Trophoblast cell (in vitro differentiated cells and primary cell): ENCODE data around the gene KY.
A peak's percentile ranks its signal among the peaks of the same experiment; 100 is the strongest.

Source experiments
- DNase-seq, 2 donors: peaks; one replicate each; pipeline ENCODE4 v3.0.0-alpha.2; 2016
- H2AFZ ChIP-seq: 2 replicates; pipeline ENCODE4 v1.6.1; 2013; ENCODE audit warnings: low read length, moderate library complexity, mild to moderate bottlenecking; ENCODE audit not compliant: insufficient read depth, poor library complexity
- H2AK5ac ChIP-seq: 2 replicates; pipeline ENCODE4 v1.6.1; 2013; ENCODE audit warnings: mild to moderate bottlenecking, low read length
- H2BK120ac ChIP-seq: 2 replicates; pipeline ENCODE4 v1.6.1; 2013; ENCODE audit warnings: low read length, mild to moderate bottlenecking, moderate library complexity; ENCODE audit not compliant: insufficient read depth, poor library complexity
- H2BK12ac ChIP-seq: 2 replicates; pipeline ENCODE4 v1.6.1; 2013; ENCODE audit warnings: mild to moderate bottlenecking, low read length, moderate library complexity
- H2BK5ac ChIP-seq: 2 replicates; pipeline ENCODE4 v1.6.1; 2013; ENCODE audit warnings: low read length, low read depth, moderate library complexity, mild to moderate bottlenecking; ENCODE audit not compliant: poor library complexity
- H3K14ac ChIP-seq: 2 replicates; pipeline ENCODE4 v1.6.1; 2013; ENCODE audit warnings: mild to moderate bottlenecking, low read length
- H3K18ac ChIP-seq: 2 replicates; pipeline ENCODE4 v1.6.1; 2013; ENCODE audit warnings: mild to moderate bottlenecking, low read length
- H3K23ac ChIP-seq: 2 replicates; pipeline ENCODE4 v1.6.1; 2013; ENCODE audit warnings: low read length
- H3K27ac ChIP-seq: 2 replicates; pipeline ENCODE4 v1.5.1; 2013; ENCODE audit warnings: low read depth, mild to moderate bottlenecking, inconsistent platforms, low read length, moderate library complexity
- H3K27me3 ChIP-seq: 2 replicates; pipeline ENCODE4 v1.6.1; 2013; ENCODE audit warnings: inconsistent platforms, mild to moderate bottlenecking, low read length, moderate library complexity; ENCODE audit not compliant: insufficient read depth
- H3K36me3 ChIP-seq, 2 experiments: 1 replicate in 1 of 2; 2 replicates in 1 of 2; pipeline ENCODE4 v1.6.1; 2013; ENCODE audit warnings: low read length in 2 of 2, mild to moderate bottlenecking in 2 of 2, moderate library complexity in 1 of 2; ENCODE audit not compliant: insufficient read depth in 2 of 2, control insufficient read depth in 1 of 2
- H3K4ac ChIP-seq: 2 replicates; pipeline ENCODE4 v1.6.1; 2013; ENCODE audit warnings: low read depth, mild to moderate bottlenecking, low read length, moderate library complexity
- H3K4me1 ChIP-seq, 2 experiments: 1 replicate in 1 of 2; 2 replicates in 1 of 2; pipeline ENCODE4 v1.6.1; 2013; ENCODE audit warnings: low read length in 2 of 2, mild to moderate bottlenecking in 2 of 2, moderate library complexity in 1 of 2; ENCODE audit not compliant: insufficient read depth in 2 of 2, control insufficient read depth in 1 of 2
- H3K4me2 ChIP-seq: 2 replicates; pipeline ENCODE4 v1.6.1; 2013; ENCODE audit warnings: inconsistent platforms, mild to moderate bottlenecking, low read length, moderate library complexity
- H3K4me3 ChIP-seq: 2 replicates; pipeline ENCODE4 v1.5.1; 2013; ENCODE audit warnings: mild to moderate bottlenecking, low read depth, low read length, inconsistent platforms
- H3K79me1 ChIP-seq: one replicate; pipeline ENCODE4 v1.6.1; 2013; ENCODE audit warnings: low read length
- H3K79me2 ChIP-seq: 2 replicates; pipeline ENCODE4 v1.6.1; 2013; ENCODE audit warnings: low read length, mild to moderate bottlenecking; ENCODE audit not compliant: control insufficient read depth, insufficient read depth, poor library complexity
- H3K9ac ChIP-seq: 2 replicates; pipeline ENCODE4 v1.6.1; 2013; ENCODE audit warnings: mild to moderate bottlenecking, low read length
- H3K9me3 ChIP-seq: 2 replicates; pipeline ENCODE4 v1.6.1; 2013; ENCODE audit warnings: low read depth, mild to moderate bottlenecking, control low read depth, inconsistent platforms, low read length; ENCODE audit not compliant: insufficient read depth
- H4K12ac ChIP-seq: 2 replicates; pipeline ENCODE4 v1.6.1; 2013; ENCODE audit warnings: low read depth, mild to moderate bottlenecking, low read length, moderate library complexity
- H4K8ac ChIP-seq: 2 replicates; pipeline ENCODE4 v1.6.1; 2013; ENCODE audit warnings: low read depth, mild to moderate bottlenecking, low read length, moderate library complexity
- H4K91ac ChIP-seq: one replicate; pipeline ENCODE4 v1.6.1; 2013; ENCODE audit warnings: low read depth, mild to moderate bottlenecking, low read length, moderate library complexity
- WGBS: extraction: QIAGEN DNeasy Blood & Tissue Kit; methylation state at CpG from one replicate; pipeline ENCODE4 v1.1.7; 2013; ENCODE audit warnings: missing lambda C conversion rate; ENCODE audit not compliant: insufficient read length, insufficient coverage; ENCODE audit errors: extremely low coverage; 5-methylcytosine and 5-hydroxymethylcytosine counted together

The KY gene

GRCh38 chr3:134667956-134668355, 17.1 kb upstream of the KY start:
- Histone ChIP-seq H3K23ac (no peak overlapping the region), H3K4me1 (peaks cover 0 to 6% of the 10 kb centered on the region in 2 experiments), H3K14ac (no peak overlapping the region), H3K79me1 (no peaks in the 10 kb centered on the region), H3K4me2 (no peak overlapping the region), H2BK120ac (no peak overlapping the region), H4K91ac (no peak overlapping the region), H3K36me3 (no peaks in the 10 kb centered on the region), H3K9ac (no peak overlapping the region), H2AFZ (no peak overlapping the region), H3K4me3 (no peak overlapping the region), H2BK5ac (no peak overlapping the region), H3K9me3 (peaks cover 4% of the 10 kb centered on the region), H2BK12ac (no peak overlapping the region), H2AK5ac (no peak overlapping the region), H4K8ac (no peak overlapping the region), H4K12ac (no peak overlapping the region), H3K27ac (no peak overlapping the region), H3K18ac (no peak overlapping the region), H3K79me2 (no peaks in the 10 kb centered on the region), H3K4ac (no peak overlapping the region), H3K27me3 (no peaks in the 10 kb centered on the region)
- WGBS = no CpG with 5 or more reads among the region's 3 CpGs
- no peak for DNase-seq

- Histone ChIP-seq H4K8ac (no peak overlapping the region), H3K79me1 (no peaks in the 10 kb centered on the region), H3K36me3 (no peaks in the 10 kb centered on the region), H3K14ac (no peak overlapping the region), H2BK120ac (no peak overlapping the region), H2AFZ (no peak overlapping the region), H3K4me2 (no peak overlapping the region), H3K4ac (no peak overlapping the region), H3K4me1 (peaks cover 0 to 6% of the 10 kb centered on the region in 2 experiments), H3K23ac (no peak overlapping the region), H4K12ac (no peak overlapping the region), H3K18ac (no peak overlapping the region), H3K4me3 (no peak overlapping the region), H3K27ac (no peak overlapping the region), H3K27me3 (no peaks in the 10 kb centered on the region), H4K91ac (no peak overlapping the region), H2BK5ac (no peak overlapping the region), H3K9ac (no peak overlapping the region), H2BK12ac (no peak overlapping the region), H3K79me2 (no peaks in the 10 kb centered on the region), H2AK5ac (no peak overlapping the region), H3K9me3 (peaks cover 3% of the 10 kb centered on the region)
- no CpG with 5 or more reads among the region's 3 CpGs for WGBS
- no peak for DNase-seq
These were observed 16.6 kb upstream of the KY start for GRCh38 chr3:134667406-134667805.

- no peak overlapping the region for H4K8ac ChIP-seq
- H4K91ac ChIP-seq = no peak overlapping the region
- H3K9me3 ChIP-seq = peaks cover 3% of the 10 kb centered on the region
- H3K27ac ChIP-seq = no peak overlapping the region
- DNase-seq = no peak
- no peak overlapping the region for H3K18ac ChIP-seq
- H2BK12ac ChIP-seq = no peak overlapping the region
- no peak overlapping the region for H3K14ac ChIP-seq
- H3K27me3 ChIP-seq = no peaks in the 10 kb centered on the region
- H3K4ac ChIP-seq = no peak overlapping the region
- H3K9ac ChIP-seq = no peak overlapping the region
- H2AFZ ChIP-seq = no peak overlapping the region
- H3K4me2 ChIP-seq = no peak overlapping the region
- no CpG with 5 or more reads among the region's 9 CpGs for WGBS
- H3K4me3 ChIP-seq = no peak overlapping the region
- no peak overlapping the region for H2AK5ac ChIP-seq
- H2BK5ac ChIP-seq = no peak overlapping the region
- H3K79me1 ChIP-seq = no peaks in the 10 kb centered on the region
- no peaks in the 10 kb centered on the region for H3K36me3 ChIP-seq
- H4K12ac ChIP-seq = no peak overlapping the region
- H3K79me2 ChIP-seq = no peaks in the 10 kb centered on the region
- no peak overlapping the region for H3K23ac ChIP-seq
- H2BK120ac ChIP-seq = no peak overlapping the region
- H3K4me1 ChIP-seq = peaks cover 0 to 6% of the 10 kb centered on the region in 2 experiments
These were observed 16.1 kb upstream of the KY start for GRCh38 chr3:134666885-134667284.

GRCh38 chr3:134666466-134666865, 15.6 kb upstream of the KY start:
- no peak overlapping the region for H3K14ac ChIP-seq
- H2BK5ac ChIP-seq = no peak overlapping the region
- no peak overlapping the region for H4K12ac ChIP-seq
- H4K91ac ChIP-seq = no peak overlapping the region
- no peak overlapping the region for H3K18ac ChIP-seq
- H3K9me3 ChIP-seq = peaks cover 3% of the 10 kb centered on the region
- no peaks in the 10 kb centered on the region for H3K79me2 ChIP-seq
- H3K9ac ChIP-seq = no peak overlapping the region
- no peak overlapping the region for H3K23ac ChIP-seq
- H3K79me1 ChIP-seq = no peaks in the 10 kb centered on the region
- WGBS = no CpG with 5 or more reads among the region's 4 CpGs
- H2BK120ac ChIP-seq = no peak overlapping the region
- no peak overlapping the region for H2AK5ac ChIP-seq
- peak in 1 of 2 donors; percentile 36 for DNase-seq
- H4K8ac ChIP-seq = no peak overlapping the region
- H3K27ac ChIP-seq = no peak overlapping the region
- no peak overlapping the region for H3K4ac ChIP-seq
- no peaks in the 10 kb centered on the region for H3K36me3 ChIP-seq
- no peak overlapping the region for H2BK12ac ChIP-seq
- H3K4me1 ChIP-seq = peaks cover 0 to 6% of the 10 kb centered on the region in 2 experiments
- H3K4me2 ChIP-seq = no peak overlapping the region
- no peaks in the 10 kb centered on the region for H3K27me3 ChIP-seq
- H3K4me3 ChIP-seq = no peak overlapping the region
- no peak overlapping the region for H2AFZ ChIP-seq
